ENCODE data around the gene TUBA4A. TPM values are rescaled to one million over a fixed set of nuclear protein-coding genes. Genes with fewer than 3 reads are reported as not detected.

TUBA4A gene
- total and polyA plus RNA-seq, 2 of the 8 experiments (the other 6 are each of a cell fraction or from before 2014, with no cell fraction given) = 67.3 to 172 TPM

DNA sequence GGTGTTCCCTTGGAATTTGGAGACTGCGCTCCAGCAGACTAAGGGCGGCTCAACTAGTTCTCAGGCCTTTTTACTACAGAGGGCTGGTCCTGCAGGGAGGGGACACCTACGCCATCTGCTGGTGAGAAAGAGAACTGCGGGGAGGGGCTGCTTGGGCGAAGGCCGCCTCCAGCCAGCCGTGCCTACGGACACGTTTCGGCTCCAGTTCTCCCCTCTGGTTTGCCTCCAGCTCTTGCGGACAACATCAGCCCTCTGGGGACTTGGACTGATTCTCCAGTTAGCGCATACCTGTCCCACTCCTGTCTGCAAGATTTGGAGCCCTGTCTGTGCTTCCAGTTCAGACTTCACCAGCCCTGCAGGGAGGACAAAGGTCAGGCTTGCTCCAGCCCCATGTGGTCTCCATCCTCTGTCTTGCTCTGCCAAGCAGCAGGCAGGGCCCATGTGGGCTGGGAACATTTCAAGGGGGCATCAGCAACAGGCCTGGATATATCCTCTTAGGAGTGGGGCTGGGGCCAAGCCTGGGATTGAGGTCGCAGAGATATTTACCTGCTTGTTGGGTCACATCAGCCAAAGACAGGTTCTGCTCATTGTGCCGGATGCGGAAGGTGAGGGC is 45.1 kb upstream of the TUBA4A start (continued):
- TF ChIP-seq POLR2AphosphoS5 (IDR thresholded peaks at IDR 0.05; ENCODE audit: low read depth, low read length) (no peak), JUND (IDR thresholded peaks at IDR 0.05; ENCODE audit: low read length) (no peak), TAF1 (IDR thresholded peaks at IDR 0.05; ENCODE audit: low read depth, low read length) (no peak), CTBP2 (IDR thresholded peaks at IDR 0.05; ENCODE audit: borderline replicate concordance, insufficient read depth, insufficient read length, low read length) (no peak), SIX5 (IDR thresholded peaks at IDR 0.05; ENCODE audit: low read depth, low read length) (no peak), CEBPB (IDR thresholded peaks at IDR 0.05; ENCODE audit: low read depth, low read length) (no peak), POU5F1 (IDR thresholded peaks at IDR 0.05; ENCODE audit: low read depth, low read length) (no peak), SP2 (IDR thresholded peaks at IDR 0.05; ENCODE audit: low read length) (no peak), CBX8 (IDR thresholded peaks at IDR 0.05; ENCODE audit: borderline replicate concordance, low read depth, low read length) (no peak), TAF7 (optimal IDR thresholded peaks at IDR 0.05; ENCODE audit: borderline replicate concordance, low read depth, low read length) (peak; percentile 15), TBP (IDR thresholded peaks at IDR 0.05; ENCODE audit: low read depth, low read length) (no peak), MAFK (IDR thresholded peaks at IDR 0.05; ENCODE audit: low read depth, low read length) (no peak), EP300 (IDR thresholded peaks at IDR 0.05; ENCODE audit: borderline replicate concordance in 1 of 2, low read depth in 2 of 2, low read length in 2 of 2) (no peak), SUZ12 (IDR thresholded peaks at IDR 0.05; ENCODE audit: low read length) (no peak), KDM1A (IDR thresholded peaks at IDR 0.05; ENCODE audit: borderline replicate concordance, low read length) (no peak), RNF2 (IDR thresholded peaks at IDR 0.05; ENCODE audit: borderline replicate concordance, low read depth, low read length, missing control alignments, poor library complexity, severe bottlenecking) (no peak), JUN (IDR thresholded peaks at IDR 0.05; ENCODE audit: low read depth, low read length) (no peak), SAP30 (IDR thresholded peaks at IDR 0.05; ENCODE audit: insufficient read depth, insufficient replicate concordance, low read length) (no peak)
- TF ChIP-seq, protein P1, sequence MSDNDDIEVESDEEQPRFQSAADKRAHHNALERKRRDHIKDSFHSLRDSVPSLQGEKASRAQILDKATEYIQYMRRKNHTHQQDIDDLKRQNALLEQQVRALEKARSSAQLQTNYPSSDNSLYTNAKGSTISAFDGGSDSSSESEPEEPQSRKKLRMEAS (IDR thresholded peaks at IDR 0.05) = peak; percentile 54
- TF ChIP-seq, protein P2, sequence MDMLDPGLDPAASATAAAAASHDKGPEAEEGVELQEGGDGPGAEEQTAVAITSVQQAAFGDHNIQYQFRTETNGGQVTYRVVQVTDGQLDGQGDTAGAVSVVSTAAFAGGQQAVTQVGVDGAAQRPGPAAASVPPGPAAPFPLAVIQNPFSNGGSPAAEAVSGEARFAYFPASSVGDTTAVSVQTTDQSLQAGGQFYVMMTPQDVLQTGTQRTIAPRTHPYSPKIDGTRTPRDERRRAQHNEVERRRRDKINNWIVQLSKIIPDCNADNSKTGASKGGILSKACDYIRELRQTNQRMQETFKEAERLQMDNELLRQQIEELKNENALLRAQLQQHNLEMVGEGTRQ (IDR thresholded peaks at IDR 0.05; ENCODE audit: low read length) = no peak
- TF ChIP-seq, protein P3, sequence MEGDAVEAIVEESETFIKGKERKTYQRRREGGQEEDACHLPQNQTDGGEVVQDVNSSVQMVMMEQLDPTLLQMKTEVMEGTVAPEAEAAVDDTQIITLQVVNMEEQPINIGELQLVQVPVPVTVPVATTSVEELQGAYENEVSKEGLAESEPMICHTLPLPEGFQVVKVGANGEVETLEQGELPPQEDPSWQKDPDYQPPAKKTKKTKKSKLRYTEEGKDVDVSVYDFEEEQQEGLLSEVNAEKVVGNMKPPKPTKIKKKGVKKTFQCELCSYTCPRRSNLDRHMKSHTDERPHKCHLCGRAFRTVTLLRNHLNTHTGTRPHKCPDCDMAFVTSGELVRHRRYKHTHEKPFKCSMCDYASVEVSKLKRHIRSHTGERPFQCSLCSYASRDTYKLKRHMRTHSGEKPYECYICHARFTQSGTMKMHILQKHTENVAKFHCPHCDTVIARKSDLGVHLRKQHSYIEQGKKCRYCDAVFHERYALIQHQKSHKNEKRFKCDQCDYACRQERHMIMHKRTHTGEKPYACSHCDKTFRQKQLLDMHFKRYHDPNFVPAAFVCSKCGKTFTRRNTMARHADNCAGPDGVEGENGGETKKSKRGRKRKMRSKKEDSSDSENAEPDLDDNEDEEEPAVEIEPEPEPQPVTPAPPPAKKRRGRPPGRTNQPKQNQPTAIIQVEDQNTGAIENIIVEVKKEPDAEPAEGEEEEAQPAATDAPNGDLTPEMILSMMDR (IDR thresholded peaks at IDR 0.05; ENCODE audit: control extremely low read depth in 1 of 3, insufficient read depth in 1 of 3, low read depth in 1 of 3, low read length in 3 of 3) = peak in 2 of 3 experiments; percentile 90 to 97; a peak in 3 of 4 replicates

Measured in H1 (cell line).